GM19324 (cell line): ENCODE results near the gene ZNF687.

Experiments
- ATAC-seq: cut with Tn5 transposase; IDR thresholded peaks from one replicate; pipeline ENCODE4 v1.9.1; 2021; ENCODE audit warnings: mild to moderate bottlenecking, moderate library complexity; ENCODE audit not compliant: unreplicated experiment, low FRiP score

Gene ZNF687

GRCh38 chr1:151312411-151312810 is 30.3 kb downstream of the ZNF687 start:
- ATAC-seq, result no peak

- ATAC-seq, result no peak
Measured at GRCh38 chr1:151312826-151313225, 30.7 kb downstream of the ZNF687 start.

- no peak for ATAC-seq
Measured at GRCh38 chr1:151313501-151313900, 31.4 kb downstream of the ZNF687 start.

- ATAC-seq, result no peak
Measured at GRCh38 chr1:151314137-151314875, 32.2 kb downstream of the ZNF687 start.

- no peak for ATAC-seq
Measured at GRCh38 chr1:151315565-151316235, 33.6 kb downstream of the ZNF687 start.

GRCh38 chr1:151318975-151319374 is 36.9 kb downstream of the ZNF687 start:
- ATAC-seq, result no peak

- no peak for ATAC-seq
Measured at GRCh38 chr1:151324390-151324930, 42.4 kb downstream of the ZNF687 start.

GRCh38 chr1:151325231-151325630 is 43.1 kb downstream of the ZNF687 start:
- no peak for ATAC-seq

GRCh38 chr1:151325646-151326429 is 43.7 kb downstream of the ZNF687 start:
- no peak for ATAC-seq

- peak; percentile 49 for ATAC-seq
Measured at GRCh38 chr1:151326619-151327222, 44.6 kb downstream of the ZNF687 start.

GRCh38 chr1:151327223-151327902 is 45.3 kb downstream of the ZNF687 start, which contains the start of gene PI4KB:
TSS of gene PI4KB (minus strand) at chr1:151327416. CDS start at chr1:151316481, 10,935 bp downstream.
- peak; percentile 74 for ATAC-seq

GRCh38 chr1:151327903-151328674 is 46.0 kb downstream of the ZNF687 start:
- peak; percentile 11 for ATAC-seq

- no peak for ATAC-seq
Measured at GRCh38 chr1:151334822-151335221, 52.7 kb downstream of the ZNF687 start.

GRCh38 chr1:151336556-151336955 is 54.5 kb downstream of the ZNF687 start:
- ATAC-seq, result no peak

GRCh38 chr1:151340870-151341754 is 59.0 kb downstream of the ZNF687 start:
- ATAC-seq, result peak; percentile 51
